Measurements from ENCODE around the gene HOXD12.

HOXD12 gene

DNA sequence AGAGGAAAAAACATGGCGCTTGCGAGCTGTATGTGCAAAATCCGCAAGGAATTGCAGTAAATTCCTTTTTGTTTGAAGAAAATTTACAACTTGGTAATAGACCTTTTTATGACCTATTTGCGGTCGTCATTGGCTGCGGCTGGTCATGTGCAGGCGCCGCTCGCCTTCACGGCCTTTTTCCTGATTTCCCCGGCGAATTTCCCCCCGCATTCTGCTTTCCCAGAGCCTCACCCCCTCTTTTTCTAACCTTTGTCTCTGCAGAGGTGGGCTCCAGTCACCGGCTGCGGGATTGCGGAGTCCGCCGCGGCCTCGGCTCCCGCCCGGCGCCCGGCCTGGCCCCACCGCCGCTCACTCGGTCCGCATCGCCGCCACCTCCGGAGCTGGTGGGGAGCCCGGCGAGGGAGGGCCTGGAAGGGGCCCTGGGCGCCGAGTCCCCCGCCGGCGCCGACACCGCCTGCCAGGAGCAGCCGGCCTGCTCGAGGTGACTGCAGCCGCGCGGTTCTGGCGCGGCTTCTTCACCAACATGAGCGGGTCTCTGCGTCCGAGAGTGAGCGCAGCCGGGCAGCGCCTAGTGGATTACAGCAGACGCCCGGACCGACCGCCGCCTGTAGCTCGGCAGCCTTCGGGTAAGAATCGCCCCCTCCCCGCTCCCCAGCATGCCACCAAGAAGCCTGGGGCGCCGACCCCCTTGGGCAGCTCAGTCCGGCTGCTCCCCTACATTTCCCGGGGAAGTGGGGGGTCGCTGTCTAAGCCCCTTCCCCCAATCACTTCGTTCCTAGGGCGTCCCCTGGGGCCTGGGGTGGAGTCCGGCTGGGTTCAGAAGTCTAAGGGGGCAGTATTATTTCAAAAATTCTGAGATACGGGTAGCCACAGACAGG is 37.0 kb downstream of the HOXD12 start:
- peak; percentile 57 for DNase-seq

DNA sequence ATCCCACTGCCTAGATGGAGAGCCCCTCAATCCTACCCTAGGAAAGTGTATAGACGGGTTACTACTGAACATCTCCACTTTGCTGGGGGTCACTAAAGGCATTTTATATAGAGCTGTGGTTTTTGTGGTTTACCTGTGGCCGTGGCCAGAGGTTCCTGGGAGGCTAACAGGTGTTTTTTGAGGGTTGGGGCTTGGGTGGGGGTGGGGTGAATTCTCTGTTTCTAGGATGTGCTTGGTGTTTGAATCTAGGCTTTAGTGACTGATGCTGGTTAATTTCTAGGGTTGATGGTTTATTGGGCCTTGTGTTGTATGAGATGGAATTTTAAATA is 37.6 kb downstream of the HOXD12 start:
- DNase-seq: no peak

DNA sequence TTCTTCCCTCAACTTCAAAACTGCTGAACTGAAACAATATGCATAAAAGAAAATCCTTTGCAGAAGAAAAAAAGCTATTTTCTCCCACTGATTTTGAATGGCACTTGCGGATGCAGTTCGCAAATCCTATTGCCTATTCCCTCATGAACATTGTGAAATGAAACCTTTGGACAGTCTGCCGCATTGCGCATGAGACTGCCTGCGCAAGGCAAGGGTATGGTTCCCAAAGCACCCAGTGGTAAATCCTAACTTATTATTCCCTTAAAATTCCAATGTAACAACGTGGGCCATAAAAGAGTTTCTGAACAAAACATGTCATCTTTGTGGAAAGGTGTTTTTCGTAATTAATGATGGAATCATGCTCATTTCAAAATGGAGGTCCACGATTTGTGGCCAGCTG is 38.3 kb downstream of the HOXD12 start:
- DNase-seq: no peak

DNA sequence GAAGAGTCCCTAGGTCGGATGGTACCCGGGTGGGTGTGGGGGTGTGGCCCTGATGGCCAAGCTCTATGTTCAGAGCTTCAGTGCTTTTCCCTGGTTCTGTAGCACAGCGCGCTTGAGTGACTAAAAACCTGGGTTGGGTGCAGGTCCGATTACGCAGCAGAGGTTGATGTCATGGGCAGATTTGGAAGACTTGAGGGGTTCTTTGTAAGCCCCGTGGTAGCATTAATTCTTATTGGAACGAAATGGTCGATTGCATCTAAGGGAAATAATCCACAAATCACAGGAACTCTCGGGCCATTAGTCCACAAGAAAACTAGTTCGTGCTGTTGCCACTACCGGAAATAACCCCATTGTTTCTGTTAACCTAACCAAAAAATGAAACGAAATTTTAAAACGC is 38.9 kb downstream of the HOXD12 start:
- no peak for DNase-seq

DNA sequence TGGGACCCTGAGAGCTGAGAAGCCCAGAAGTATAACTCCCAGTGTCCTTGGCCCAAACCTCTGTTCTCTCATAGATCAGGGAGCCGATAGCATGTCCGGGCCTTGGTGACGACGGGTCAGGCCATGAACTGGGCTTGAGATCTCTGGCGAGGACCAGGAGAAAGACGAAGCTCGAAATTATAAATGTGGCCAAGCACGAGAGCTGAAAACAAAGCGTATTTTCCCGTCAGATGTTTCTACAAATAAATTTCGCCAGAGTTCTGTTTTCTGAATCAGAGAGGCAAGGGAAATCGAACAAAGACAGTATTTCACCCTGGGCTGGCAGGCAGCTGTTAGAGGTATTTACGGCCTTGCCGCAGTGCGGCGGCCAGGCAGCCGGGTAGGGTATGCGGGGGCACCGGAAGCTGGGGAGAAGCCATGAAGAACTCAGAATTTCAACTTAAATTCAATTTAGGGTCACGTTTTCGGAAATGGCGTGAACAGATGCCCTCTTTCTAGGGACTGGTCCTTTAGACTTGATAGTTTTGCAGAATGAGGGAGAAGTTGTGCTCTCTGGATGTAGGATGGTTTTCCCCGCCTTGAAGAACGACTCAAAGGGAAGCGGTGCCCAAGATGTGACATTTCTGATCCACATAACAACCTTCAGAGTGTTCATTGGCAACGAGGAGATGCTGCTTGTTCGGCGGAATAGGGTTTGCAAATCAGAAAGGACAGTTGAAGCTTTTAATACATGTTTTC is 39.5 kb downstream of the HOXD12 start:
- DNase-seq: no peak

DNA sequence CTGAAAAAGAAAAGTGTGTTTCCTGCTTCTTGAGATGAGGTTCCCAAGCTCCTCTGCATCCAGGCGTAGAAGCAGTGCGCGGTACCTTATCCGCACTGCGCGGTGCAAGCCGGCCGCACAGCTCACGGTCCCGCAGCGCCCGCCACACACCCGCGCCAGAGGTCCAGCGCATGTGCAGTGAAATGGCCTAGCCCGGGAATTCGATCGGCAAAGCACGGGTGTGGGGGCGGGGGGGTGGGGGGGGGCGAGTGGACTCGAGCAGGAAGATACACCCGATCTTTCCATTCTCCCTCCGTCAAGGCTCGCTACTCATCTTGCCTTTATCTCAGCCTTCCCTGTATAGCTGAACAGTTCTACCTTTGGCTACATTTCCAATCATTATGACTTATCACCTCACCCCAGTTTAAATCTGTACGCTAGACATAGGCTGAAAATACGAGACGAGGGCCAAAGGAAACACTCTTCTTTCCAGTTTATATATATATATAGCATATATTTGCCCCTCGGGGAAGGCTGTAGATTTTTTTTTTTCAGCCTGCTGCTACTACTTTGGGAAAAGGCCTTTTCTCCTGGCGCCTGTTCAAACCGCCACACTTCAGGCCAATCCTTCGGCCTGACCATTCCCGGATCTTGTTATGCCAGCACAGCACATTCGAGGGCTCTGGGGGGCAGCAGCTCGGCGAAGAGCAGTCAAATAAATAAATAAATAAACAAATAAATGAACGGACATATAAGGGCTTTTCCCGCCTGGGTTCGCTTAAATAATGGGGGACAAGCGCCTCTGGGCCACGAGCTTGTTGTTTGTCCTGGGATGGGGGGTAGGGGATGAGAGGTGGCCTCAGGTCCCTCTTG is 40.3 kb downstream of the HOXD12 start:
- no peak for DNase-seq

DNA sequence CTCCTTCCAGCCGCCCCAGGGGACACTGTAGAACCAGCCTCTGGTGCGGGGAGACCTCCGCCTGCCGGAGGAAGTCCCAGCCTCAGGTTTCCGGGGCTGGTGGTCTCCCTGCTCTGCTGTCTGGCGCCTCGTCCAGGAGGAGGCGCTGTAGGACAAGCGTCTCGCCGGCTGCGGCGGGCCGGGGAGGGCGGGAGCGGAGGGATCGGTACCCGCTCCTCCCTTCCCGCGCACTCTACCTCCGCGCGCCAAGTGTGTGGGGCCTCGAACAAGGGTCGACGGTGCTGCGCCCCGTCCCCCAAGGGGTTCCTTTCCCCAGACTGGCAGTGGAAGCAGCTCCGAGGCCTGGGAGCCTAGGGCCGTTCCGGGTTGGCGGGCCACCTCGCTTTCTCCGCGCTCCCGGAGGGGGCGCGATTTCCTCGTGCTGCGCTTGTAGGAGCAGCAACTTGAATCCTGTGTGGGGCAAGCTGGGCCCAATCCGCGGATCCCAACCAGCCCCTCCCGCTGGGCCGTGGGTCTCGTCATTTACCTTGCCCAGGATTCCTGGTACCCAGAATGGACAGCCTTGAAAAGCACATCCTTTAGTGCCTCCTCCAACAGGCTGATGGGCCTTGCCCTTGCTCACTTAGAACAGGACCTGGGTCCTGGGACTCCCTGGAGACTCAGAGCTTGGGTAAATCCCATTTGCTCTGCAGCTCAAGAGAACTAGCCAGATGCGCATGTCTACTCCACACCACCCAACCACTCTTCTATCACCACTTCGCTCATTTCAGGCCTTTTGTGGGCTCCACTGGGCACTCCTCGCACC is 41.1 kb downstream of the HOXD12 start:
- peak; percentile 75 for DNase-seq

DNA sequence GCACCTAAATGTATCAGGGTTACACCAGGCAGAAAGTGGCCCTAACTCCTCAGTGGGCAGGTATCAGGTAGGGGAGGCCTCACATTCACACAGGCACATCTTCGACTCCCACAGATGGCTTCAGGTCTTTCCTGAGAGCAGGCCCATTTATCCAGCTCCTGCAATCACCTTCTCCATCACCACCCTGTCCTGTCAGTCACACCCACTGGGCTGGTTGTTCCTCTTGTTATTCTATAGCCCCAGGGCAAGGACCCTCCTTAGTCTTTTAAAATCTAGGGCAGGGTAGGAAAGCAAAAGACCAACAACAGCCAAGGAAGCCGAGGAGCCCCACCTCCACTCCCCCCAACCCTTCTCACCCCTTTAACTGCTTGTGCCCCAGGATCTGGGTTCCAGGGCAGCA is 42.7 kb downstream of the HOXD12 start:
- no peak for DNase-seq

DNA sequence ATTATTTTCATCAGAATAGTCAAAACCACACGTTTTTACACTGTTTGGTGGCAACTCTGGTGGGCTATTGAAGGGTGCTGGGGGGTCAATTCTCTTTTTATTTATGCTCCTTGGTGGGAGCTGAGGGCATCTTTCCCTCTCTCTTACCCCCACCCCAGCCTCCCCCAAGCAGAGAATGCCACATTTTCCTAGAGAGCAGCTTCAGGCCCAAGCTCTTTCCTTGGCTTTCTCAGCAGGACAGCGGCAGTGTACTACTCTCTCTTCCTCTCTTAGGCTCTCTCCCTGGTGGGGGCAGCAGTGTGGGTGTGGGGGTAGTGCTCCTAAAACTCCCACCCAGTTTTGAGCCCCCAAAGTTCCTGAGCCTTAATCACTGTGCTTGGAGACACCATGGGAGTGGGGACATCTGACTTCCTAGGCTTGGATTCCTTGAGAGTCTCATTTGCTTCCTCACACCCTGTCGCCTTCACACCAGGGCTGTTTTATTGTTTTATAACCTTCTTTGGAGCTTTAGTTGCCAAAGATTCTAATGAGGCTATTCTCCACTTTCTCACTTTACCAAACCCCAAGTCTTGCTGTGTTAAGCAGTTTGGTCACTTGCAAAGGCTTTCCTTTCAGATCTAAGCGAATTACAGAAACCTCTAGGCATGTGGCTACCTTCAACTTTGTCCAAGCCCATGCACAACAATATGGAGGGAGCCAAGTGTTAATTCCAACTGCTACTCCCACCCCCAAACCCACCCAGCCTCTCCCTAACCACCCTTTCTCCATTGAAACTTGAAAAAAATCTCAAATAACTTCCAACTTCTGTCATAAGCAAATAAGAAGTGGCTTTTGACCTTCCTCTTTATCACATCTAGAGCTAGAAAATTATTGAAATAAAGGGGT is 45.7 kb downstream of the HOXD12 start:
- DNase-seq: no peak

DNA sequence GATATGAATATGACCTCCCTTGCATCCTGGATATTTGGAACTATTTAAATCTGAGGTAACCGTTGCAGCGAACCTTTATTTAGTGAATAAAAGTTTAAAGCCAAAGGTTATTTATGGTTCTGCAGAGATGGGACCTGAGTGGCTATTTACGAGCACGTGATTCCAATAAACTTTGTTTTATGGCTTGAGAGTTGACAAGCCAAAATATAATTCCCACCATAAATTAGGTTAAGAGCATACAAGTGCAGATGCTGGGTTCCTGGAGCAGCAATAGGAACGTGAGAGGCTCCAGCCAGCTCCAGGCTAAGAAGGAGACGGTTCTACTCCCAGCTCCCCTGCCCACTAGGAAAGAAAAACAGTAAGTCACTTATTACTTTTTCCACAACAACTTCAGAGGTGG is 46.5 kb downstream of the HOXD12 start:
- DNase-seq: no peak

DNA sequence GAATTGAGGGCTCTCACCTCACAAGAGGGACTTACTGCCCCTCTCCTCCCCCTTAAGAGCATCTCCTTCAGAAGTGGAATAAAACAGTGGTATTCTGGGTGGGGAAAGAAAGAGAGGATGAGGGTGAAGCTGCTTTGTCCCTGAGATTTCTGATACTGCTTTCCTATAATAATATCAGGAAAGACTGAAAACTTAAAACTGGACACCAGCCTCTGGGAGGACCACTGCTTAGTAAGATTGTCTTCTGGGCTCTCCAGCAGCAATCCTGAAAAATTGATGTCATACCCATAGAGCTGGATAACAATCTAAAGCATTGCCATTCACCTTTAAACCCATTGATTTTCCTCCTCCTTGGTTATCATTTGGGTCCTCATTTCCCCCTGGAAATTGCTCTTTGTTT is 47.0 kb downstream of the HOXD12 start:
- no peak for DNase-seq

DNA sequence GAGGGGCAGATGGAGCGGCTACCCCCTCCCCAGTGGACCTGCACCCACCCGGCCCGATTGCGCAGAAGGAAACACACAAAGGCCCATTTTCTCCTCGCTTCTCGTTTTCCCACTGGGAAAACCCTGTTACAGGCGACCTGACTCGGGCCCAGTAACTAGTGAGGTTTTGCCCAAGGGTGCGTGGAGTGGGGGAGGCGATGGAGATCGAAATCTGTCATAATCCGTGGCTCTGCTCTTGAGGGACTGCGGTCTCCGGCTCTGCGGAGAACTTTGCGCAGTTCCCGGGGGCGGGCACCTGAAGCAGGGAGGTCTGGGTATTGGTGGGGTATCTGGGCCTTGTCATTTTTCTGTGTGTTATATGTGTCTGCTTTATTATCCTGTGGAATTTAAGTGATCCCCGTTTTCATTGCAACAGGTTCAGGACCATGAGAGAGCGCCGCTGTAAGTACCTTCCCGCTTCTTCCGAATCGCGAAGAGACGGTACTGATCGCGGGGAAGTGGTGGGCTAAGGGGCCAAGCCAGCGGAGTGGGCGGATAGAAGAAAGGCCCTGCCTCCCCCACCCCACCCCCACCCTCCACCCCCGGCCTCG is 47.7 kb downstream of the HOXD12 start:
- no peak for DNase-seq

DNA sequence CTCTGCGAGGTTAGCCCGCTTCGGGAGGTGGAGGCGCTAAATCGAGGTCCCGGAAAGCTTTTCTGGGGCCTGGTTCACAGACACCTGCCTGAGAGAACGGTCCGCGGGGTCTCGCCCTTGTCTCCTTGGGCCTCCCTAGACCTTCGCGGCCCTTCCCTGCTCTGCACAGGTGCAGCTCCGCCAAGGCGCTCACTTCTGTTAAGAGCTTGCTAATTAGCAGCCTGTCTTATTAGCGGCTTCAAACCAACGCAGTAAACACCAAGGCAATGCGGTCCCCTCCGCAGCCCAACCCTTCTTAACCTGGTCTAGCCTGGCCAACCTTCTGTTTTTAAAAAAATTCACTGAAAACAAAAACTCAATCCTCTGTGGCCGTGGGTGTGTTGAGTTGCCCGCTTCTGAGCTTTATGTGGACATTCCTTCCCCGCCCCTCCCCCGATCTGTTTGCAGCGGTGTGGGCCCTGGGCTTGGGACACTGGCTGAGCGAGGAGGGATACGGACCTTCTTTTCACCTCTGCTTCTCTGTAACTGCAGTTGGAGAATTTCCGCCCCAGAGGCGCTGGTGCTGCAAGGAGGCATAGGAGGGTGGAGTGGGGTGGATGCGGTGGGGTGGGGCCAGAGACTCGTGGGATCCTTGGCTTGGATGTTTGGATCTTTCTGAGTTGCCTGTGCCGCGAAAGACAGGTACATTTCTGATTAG is 48.4 kb downstream of the HOXD12 start:
- no peak for DNase-seq

DNA sequence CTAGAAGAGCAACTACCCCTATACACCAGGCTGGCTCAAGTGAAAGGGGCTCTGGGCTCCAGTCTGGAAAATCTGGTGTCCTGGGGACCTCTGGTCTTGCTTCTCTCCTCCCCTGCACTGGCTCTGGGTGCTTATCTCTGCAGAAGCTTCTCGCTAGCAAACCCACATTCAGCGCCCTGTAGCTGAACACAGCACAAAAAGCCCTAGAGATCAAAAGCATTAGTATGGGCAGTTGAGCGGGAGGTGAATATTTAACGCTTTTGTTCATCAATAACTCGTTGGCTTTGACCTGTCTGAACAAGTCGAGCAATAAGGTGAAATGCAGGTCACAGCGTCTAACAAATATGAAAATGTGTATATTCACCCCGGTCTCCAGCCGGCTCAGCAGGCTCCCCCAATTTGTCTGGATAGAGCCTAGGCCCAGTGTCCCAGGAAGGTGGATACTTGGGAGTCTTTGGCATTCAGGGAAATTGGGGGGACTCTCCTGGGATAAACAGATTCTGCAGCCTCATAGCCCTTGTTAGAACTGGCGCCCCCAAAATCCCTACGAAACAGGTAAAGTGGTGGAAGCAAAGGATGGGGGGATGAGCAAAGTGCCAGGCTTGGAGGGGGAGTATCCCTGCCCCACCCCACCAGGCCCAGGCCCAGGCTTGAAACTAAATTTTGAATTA is 49.3 kb downstream of the HOXD12 start:
- no peak for DNase-seq

DNA sequence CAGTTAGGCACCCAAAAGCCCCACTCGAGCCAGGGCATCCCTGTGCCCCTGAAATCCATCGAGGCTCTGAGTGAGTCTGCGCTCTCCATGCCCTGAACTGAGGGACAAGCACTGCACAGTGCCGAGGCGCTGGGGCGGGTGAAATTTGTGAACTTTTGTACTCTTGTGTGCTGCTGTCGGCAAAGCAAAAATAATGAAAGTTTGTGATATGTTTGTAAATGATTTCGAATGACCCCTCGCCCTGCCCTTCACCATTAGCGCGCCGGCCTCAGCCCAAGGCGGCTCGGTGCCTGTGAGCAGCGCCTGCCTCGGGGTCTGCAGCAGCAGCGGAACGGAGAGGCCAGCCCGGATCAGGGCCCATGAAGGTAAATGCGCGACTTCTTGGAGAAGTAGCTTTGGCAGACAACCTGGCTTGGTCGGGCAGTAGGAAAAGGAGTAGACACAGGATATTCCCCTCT is 49.9 kb downstream of the HOXD12 start:
- no peak for DNase-seq

DNA sequence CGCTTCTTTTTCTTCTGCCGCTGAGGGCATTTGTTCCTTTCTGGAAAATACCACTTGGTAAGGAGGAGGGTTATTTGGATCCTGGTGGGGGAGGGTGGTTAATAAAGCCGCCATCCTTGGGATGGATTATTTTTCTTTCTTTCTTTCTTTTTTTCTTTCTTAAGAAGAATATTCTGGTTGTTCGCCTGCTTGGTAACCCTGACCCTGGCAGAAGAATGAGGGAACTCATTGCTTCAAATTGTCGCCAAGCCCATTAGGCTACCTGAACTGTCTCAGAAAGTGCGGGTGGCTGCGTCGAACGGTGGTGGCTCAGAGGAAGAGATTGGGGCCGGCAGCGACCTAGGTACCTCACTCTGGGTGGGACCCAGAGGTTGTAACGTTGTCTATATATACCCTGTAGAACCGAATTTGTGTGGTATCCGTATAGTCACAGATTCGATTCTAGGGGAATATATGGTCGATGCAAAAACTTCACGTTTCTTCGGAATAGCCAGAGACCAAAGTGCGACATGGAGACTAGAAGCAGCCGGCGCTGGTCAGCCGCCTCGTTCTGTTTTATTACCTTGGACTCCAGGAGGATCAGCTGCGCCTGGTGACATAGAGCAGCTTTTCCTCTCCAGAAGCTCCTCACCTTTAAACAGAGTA is 50.5 kb downstream of the HOXD12 start:
- no peak for DNase-seq

DNA sequence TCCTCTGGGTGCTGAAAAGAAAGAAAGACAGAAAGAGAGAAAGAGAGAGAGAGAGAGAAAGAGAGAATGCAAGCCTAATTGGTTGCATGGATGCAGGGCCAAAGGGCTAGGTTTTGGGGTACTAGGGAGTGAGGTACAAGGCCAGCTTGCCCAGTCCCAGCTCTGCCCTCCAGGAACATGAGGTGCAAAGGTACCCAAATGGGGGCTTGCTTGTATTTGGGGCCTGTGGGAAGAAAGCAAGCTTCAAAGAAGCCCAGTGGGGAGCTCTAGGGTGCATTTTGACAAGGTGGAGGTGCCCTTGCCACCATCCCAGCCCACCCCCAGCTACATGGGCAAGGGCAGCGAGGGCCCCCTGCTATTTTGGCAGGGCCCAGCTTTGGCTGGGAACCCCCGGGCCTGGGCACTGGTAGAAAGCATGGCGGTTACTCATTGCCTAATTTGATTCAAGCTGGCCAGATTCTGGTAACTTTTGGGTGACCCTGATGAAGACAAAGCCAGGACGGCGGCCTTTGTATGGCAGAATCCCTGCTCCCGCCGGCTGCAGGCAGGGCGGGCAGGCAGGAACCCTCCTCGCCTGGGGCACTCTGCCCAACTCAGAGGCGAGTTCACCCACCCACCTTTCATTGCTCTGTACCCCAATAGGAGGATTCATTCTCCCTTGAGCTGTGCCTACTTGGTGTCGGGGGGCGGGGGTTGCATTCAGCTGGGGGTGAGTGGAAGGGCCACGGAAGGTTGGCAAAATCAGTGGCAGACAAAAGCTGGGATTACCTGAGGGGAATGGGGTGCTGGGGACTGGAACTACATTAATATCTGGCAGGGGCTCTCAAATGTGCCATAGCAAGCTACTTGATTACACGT is 51.2 kb downstream of the HOXD12 start:
- DNase-seq: no peak
